ENCODE measurements around the gene STARD3NL.
"Not testable (repeated sequence)": the region's sequence is repeated elsewhere in the genome, so short reads cannot be mapped to it uniquely, and the experiment has no call there.

The STARD3NL gene

GRCh38 chr7:38269704-38270346, 91.8 kb downstream of the STARD3NL start:
- not testable (repeated sequence) for DNase-seq (ENCODE audit: low read depth in 2 of 2)

- not testable (repeated sequence) for DNase-seq (ENCODE audit: low read depth in 2 of 2)
Measured at GRCh38 chr7:38270405-38270804, 92.4 kb downstream of the STARD3NL start.

GRCh38 chr7:38273286-38273995, 95.4 kb downstream of the STARD3NL start, which contains the start of gene TARP:
TSS of gene TARP (minus strand) at chr7:38273636.
- DNase-seq (ENCODE audit: low read depth in 2 of 2), result no peak

- DNase-seq (ENCODE audit: low read depth in 2 of 2), result no peak
Measured at GRCh38 chr7:38274486-38274885, 96.4 kb downstream of the STARD3NL start.

- DNase-seq (ENCODE audit: low read depth in 2 of 2), result no peak
Measured at GRCh38 chr7:38274927-38275620, 97.0 kb downstream of the STARD3NL start.

GRCh38 chr7:38276096-38276877, 98.2 kb downstream of the STARD3NL start:
- no peak for DNase-seq (ENCODE audit: low read depth in 2 of 2)

GRCh38 chr7:38280000-38280399, 102.0 kb downstream of the STARD3NL start:
- DNase-seq (ENCODE audit: low read depth in 2 of 2), result no peak

All from stimulated activated CD4-positive, alpha-beta T cell treated with anti-CD3 and anti-CD28 coated beads, Interleukin-12 subunit alpha, Interleukin-12 subunit beta, amount 100 ng/mL, for 24 hours (primary cell).